Measurements from ENCODE around the gene FADS6.

DNA sequence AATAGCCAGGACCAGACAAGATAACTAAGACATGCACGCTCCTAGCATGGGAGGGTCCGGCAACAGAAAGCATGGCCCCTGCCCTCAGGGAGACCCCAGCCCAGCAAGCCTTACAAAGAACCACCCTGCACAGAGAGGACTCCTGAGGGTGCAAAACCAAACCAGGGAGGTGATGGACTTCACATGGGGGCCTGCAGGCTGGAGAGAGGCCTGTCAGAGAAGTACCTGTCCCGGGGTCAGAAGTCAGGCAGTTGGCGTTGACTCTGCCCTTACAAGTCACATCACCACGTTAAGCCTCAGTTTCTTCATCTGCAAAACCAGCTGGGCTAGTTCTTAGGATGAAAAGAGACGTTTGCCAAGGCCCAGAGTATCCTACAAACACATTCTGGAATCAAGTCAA, 35.4 kb upstream of the FADS6 start:
- no peak for TF ChIP-seq CTCF (IDR thresholded peaks at IDR 0.05)
- TF ChIP-seq ZFX (IDR thresholded peaks at IDR 0.05; ENCODE audit: borderline replicate concordance) = no peak
